Activated CD4-positive, CD25-positive, alpha-beta regulatory T cell treated with anti-CD3 and anti-CD28 coated beads, Interleukin-2, amount 50 U/mL, for 16 hours (primary cell): ENCODE results near the gene SHISA4.
"Not testable (repeated sequence)": the region's sequence is repeated elsewhere in the genome, so short reads cannot be mapped to it uniquely, and the experiment has no call there.

Experiments used
- DNase-seq: peaks from one replicate; pipeline ENCODE4 v3.0.0-alpha.2; 2020; ENCODE audit warnings: low read depth, low spot score

Gene SHISA4, protein sequence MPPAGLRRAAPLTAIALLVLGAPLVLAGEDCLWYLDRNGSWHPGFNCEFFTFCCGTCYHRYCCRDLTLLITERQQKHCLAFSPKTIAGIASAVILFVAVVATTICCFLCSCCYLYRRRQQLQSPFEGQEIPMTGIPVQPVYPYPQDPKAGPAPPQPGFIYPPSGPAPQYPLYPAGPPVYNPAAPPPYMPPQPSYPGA

DNA sequence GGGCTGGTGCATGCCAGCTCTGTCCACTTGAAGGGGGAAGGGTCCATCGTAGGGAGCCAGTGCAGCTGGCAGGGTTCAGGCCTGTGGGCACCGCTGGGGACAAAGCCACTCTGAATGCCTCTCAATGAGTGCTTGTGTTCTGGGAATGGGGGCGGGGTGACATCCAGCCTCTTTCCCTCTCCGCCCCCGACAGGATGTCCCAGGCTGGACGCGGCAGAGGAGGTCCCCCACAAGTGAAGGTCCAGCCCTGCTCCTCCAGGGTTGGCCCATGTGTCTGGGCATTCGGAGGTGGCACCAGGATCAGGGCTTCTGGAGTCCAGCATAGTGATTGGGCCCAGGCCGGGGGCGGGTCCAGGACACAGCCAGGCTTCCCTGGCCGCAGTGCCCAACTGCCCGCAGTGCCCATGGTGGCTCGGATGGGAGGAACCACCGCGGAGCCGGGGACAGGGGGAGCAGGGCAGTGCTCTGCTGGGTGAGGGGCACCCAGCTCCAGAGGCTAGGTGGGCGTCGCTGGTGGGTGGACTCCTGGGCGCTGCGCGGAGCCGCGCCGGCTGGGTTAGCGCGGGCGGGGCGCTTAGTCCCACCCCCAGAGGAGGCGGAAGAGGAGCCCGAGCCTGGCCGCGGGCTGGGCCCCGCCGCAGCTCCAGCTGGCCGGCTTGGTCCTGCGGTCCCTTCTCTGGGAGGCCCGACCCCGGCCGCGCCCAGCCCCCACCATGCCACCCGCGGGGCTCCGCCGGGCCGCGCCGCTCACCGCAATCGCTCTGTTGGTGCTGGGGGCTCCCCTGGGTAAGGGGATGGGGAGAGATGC, at the start of gene SHISA4:
TSS of gene SHISA4 (plus strand) at position 617 of the 808 bp plus-strand sequence. CDS start at position 714, 97 bp downstream.
- DNase-seq: no peak

DNA sequence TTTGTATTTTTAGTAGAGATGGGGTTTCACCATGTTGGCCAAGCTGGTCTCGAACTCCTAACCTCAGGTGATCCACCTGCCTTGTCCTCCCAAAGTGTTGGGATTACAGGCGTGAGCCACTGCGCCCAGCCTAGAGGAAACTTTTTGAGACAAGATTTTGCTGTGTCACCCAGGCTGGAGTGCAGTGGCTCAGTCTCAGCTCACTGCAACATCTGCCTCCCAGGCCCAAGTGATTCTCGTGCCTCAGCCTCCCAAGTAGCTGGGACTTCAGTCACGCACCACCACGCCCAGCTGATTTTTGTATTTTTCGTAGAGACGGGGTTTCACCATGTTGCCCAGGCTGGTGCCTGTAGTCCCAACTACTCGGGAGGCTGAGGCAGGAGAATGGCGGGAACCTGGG, 49.6 kb upstream of the SHISA4 start:
- not testable (repeated sequence) for DNase-seq

DNA sequence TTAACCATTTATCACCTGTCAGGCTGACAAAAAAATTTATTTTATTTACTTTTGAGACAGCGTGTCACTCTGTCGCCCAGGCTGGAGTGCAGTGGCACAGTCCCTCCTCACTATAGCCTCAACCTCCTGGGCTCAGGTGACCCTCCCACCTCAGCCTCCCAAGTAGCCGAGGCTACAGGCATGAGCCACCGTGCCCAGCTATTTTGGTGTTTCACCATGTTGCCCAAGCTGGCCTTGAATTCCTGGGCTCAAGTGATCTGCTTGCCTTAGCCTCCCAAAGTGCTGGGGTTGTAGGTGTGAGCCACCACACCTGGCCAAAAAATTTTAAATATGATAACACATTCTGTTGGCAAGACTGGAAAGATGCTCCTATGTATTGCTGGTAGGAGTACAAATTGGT, 48.6 kb upstream of the SHISA4 start:
- no peak for DNase-seq

DNA sequence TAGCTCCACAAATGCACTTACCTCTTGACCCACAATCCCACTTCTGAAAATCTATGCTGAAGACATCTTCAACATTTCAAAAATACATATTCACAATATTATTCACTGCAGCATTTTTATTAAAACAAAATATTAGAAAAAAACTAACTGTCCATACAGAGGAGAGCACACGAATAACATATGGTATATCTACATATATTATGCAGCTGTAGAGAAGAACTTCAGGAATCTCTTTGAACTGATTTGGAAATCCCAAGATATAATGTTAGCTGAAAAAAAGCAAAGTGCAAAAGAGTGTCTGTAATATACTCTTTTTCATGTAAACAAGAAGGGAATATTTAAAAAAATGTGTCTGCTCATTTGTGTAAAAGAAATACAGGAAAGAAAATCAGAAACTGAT, 48.2 kb upstream of the SHISA4 start:
- DNase-seq: no peak

DNA sequence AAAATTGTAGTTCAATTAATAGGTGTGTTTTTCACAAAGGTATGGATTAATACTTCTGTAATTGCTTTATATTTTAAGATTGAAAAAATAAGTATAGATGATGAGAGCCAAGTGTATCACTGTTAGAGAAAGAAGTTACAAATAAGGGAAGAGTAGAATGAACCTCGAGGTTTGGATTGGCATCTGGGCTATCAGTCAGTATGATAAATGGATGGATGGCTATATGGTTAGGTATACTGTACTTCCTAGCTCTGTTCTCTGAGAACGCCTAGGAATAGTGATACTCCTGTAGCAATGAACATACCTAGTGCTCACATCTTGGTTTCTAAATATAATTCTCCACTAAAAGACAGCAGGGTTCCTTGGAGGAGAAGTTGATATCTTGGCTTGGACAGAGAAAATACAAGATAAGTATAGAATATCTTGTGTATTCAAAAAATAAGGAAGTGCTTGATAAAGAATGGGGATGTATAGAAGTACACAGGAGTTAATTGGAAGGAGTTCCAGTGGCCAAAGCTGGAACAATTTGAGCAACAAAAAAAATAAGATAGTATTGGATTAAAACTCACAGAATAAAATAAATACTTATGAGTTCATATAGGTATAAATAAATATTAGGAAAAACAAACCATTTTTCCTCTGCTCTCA, 47.3 kb upstream of the SHISA4 start:
- no peak for DNase-seq

DNA sequence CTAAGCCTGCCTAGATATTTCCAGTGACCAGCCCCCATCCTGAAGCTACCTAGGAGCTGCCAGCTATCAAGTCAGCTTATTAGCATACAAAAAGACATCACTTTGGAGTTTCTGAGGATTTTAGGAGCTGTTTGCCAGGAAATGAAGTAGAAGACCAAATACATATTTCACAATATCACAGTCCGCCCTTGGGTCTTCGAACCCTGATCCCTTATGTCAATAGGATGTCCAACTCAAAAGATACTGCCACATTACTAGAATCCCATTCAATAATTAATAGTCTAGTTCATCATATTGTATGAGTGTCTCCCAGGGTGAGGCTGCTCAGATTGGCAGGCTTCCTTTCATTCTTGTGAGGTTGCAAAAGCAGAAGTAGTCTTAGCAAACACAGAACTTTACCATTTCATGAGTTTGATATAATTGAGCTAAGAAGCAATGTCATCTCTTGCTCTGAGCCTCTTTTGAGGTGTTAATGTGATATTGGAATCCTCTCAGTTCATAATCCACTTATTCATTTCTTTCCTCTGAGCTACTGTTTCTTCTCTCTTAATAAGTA, 46.1 kb upstream of the SHISA4 start:
- no peak for DNase-seq

DNA sequence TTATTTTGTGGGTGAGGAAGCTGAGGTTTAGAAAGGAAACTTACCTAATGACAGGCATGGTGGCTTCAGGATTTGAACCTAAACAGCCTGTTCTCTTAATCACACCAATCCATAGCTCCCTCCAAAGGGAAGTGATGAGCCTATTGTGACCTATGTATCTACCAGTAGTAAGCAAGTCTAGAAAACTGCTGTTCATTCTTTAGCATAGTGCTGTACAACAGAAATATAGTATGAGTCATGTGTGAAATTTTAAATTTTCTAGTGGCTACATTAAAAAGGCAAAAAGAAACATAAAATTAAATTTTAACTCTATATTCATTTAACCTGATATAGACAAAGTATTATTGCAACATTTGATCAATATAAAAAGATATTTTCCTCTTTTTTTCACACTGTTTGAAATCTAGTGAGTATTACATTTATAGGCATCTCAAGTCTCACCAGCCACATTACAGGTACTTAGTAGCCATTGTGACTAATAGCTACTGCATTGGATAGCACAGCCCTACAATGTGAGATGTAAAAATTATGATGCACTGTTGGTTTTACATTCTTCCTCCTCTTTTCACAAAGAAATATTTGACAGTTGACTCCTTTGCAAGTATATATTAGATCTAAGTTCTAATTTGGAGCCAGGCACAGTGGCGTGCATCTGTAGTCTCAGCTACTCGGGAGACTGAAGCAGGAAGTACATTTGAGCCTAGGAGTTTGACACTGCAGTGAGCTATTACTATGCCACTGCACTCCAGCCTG, 43.2 kb upstream of the SHISA4 start:
- DNase-seq: no peak

DNA sequence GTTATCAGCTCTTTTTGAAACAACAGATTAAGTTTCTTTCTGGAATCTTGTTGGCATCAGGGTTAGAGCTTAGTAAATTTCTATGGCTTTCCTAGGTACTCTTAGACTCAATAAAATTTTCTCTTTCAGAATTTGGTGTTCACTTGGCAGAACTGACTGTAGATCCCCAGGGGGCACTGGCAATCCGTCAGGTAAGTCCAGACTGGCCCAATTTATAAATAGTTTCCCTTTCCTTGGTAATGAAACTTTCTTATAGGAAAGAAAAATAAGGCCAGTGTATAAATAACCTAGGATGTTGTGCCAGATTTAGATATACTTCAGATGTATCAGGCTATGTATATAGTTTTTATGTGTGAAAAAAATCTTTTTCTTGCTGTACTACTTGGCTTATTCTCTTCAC, 41.5 kb upstream of the SHISA4 start:
- no peak for DNase-seq

DNA sequence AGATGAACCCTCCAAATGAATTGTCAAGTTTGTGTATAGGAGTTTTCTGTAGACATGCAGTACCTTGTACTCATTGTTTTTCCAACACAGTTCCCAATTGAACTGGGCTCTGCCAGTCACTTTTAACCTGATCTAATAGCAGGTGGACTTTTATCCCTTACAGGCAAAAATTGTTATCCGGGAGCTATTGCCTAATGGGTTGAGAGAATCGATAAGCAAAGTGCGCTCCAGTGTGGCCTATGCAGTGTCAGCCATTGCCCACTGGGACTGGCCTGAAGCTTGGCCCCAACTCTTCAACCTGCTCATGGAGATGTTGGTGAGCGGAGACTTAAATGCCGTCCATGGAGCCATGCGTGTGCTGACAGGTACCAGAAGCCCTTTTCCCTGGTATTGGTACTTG, 40.5 kb upstream of the SHISA4 start:
- DNase-seq: no peak

DNA sequence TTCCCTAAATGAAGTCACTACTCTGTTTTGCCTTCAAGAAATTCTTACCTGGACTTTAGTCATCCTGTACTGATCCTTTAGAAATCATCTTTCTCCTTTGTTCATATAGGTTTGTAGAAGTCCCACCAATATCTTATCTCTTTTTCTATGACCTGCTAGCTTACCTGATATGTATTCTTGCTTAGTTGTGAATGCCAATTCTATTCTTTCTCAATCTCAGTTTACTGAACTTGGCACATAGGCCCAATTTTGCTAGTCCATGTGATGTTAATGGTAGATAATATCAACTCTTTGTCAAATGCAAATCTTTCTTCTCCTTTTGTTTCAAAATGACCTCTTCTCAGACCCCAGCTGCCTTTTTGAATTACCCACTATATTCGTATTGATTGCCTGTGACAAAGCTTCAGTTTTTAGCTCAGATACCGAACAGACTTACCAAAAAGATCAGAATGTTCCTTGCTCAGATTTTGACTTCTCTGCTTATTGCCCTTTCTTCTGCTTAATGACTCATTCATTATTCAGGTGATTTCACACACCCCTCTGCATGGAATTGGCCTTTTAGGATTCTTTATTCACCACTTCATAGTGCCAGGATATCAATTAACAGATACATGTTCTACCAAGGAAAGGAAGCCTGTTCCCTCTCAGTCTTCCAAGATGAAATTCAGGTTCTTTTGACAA, 39.2 kb upstream of the SHISA4 start:
- no peak for DNase-seq

DNA sequence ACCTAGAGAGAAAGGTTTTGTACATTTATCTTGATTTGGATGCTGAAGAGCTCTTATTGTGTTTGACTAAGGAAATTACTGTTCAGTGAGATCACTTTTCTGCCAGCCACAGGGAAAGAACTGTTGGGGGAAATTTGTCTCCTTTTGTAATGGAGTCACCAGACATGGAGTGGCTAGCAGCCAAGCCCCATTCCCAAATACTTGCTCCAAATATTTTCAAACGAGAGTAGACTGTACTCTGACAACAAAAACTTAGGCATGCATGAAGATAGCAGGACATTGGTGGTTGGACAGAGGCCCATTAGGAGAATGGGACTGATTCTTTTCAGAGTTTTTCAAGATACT, 38.7 kb upstream of the SHISA4 start:
- no peak for DNase-seq

DNA sequence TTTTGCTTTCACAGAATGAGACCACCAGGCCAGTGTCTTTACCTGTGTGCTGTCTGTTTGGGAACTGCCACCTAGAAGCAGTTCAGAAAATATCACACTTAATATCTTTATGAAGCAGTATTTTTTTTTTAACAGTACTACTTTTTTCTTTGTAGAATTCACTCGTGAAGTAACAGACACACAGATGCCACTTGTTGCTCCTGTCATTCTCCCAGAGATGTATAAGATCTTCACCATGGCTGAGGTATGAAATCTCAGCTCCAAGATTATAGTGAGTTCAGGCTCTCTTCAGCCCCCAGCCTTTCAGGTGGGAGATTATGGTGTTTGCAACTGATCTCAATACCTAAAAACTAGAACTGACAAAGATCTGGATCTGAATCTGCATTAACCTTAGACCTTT, 36.7 kb upstream of the SHISA4 start:
- no peak for DNase-seq

DNA sequence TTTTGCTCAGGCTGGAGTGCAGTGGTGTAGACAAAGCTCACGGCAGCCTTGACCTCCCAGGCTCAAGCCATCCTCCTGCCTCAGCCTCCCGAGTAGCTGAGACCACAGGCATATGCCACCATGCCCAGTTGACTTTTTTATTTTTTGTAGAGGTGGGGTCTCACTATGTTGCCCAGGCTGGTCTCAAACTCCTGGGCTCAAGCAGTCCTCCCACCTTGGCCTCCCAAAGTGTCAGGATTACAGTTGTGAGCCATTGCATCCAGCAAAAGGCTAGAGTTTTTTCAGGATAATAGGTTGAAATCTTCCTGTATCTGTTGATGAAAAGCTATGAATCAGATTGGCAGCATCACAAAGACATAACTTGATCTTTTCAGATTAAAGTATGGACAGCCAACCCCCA, 32.0 kb upstream of the SHISA4 start:
- not testable (repeated sequence) for DNase-seq

DNA sequence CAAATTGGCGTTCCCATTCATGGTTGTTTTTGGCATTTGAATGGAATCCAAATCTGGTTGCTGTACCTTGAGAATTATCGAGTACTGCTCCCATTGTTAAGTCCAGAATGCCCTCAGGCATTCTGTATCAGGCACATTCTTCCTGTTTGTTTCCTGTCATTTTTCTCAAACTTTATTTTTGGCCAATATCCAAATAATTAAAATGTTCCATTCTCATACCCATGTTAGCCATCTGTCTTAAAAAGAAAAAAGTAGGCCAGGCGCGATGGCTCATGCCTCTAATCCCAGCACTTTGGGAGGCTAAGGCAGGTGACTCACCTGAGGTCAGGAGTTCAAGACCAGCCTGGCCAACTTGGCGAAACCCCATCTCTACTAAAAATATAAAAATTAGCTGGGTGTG, 29.3 kb upstream of the SHISA4 start:
- no peak for DNase-seq

DNA sequence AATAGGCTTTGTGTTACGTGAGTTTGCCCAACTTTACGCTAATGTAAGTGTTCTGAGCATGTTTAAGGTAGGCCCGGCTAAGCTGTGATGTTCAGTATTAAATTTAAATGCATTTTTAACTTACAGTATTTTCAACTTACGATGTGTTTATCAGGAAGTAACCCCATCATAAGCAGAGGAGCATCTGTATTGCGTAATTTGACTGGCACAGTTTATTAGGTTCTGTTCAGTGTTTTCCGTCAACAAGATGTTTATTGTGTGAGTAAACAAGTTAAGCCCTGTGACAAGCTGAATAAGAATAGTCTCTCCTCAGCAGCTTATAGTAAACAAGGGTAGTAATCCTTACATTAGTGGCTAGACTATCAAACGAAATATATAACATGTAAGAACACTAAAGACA, 27.2 kb upstream of the SHISA4 start:
- no peak for DNase-seq

DNA sequence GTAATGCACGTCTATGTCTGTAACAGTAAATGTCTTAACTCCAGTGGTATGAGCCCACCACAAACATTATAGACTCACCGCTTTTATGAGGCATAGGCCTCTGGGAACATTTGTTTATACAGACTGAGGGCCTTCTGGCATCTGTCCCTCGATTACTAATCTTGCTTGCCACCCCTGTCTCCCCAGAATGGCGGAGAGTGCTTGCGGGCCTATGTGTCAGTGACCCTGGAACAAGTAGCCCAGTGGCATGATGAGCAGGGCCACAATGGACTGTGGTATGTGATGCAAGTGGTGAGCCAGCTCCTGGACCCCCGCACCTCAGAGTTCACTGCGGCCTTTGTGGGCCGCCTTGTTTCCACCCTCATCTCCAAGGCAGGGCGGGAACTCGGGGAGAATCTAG, 18.3 kb upstream of the SHISA4 start:
- no peak for DNase-seq

DNA sequence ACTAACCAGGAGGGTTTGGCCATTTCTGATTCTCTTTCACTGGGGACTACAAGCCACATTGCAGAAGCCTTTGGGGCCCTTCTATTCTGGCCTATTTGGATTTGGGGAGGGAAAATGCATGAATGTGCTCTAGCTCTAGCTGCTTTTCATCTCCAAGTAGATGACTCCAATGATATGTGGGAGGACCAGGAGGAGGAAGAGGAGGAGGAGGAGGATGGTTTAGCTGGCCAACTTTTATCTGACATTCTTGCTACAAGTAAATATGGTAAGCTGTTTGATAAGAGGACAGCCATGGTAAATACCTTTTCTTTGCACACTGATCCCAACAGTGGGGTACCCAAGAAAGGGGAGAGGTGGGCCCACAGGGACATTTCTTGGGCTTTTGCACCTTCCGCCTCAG, 14.0 kb upstream of the SHISA4 start:
- no peak for DNase-seq

DNA sequence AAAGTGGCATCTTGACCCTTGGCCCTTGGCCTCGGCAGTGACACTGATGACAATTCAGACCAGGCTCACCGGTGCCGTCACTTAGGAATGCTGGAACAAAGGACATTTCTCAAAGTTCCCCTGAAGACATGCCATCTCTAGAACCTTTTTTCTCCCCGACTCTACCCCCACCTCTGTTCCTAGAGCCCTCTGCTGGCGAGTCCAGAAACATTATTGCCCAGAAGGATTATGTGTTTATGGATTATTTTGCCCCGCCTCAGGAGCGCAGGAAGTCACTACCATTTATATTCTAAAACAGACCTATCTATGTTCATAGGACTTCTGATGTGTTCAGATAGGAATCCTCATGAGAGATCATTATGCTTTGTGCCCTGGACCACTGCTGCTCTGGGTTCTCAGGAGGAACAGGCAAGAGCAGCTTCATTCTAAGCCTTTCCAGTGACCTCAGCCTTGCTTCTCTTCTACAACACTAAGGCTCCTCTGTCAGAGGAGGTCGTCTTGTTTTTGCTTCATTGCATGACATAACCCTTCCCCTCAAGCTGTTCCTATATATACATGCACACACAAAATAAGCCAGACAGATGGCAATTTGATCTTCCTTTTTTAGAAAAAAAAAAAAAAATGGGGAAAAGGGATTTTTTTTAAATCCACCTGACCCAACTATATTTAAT, 12.4 kb upstream of the SHISA4 start:
- no peak for DNase-seq

DNA sequence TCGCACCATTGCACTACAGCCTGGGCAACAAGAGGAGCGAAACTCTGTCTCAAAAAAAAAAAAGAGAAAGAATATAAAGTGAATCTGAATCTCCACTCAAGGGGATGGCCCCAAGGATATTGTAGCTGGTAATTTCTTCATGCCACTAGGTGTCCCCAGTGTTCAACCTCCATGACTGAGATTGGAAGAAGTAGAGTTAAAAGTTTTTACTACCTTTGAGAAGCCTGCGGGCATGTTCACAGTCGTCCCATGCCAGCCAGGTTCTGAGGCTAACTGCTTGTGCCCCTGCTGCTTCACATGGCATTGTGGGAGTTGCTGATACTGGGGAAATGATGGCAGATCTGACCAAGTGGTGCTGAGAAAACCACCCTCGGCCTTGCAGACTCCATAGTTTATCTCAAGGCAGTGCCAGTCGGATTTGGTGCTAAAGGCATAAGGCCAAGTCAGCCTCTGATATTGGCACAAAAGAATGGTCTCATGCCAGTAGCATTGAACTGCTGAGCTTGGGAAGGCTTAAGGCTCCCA, 10.8 kb upstream of the SHISA4 start:
- DNase-seq: no peak

DNA sequence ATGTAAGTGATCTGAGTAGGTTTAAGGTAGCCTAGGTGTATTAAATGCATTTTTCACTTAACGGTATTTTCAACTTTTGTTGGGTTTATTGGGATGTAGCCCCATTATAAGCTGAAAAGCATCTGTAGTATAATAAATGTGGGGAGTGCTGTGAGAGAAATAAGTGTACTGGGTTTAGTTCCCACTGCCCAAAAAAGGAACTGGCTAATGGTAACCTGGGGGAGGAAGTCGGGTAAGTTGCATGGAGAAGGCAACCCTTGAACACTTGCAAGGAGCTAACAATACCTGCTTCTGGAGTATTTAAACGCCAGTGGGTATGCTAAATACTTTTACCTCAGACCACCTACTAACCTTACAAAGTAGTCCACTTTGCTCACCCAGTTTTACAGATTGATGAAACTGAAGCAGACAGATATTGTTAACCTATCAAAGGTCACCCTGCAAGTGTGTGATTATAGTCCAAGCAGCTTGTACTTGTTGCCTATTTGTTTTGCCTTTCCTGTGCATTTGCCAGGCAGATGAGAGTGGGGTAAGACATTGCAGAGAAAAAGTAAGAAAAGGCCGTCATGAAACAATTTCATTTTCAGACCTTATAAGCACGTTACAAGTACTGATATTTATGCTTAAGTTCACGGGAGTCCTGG, 7.6 kb upstream of the SHISA4 start:
- no peak for DNase-seq
